K562 (cell line): Measurements from ENCODE around the gene HPN.

Source experiments
- CTCF ChIP-seq, 3 experiments: IDR thresholded peaks in 2 of 3; conservative IDR thresholded peaks in 1 of 3; 2 replicates each; pipeline ENCODE4 v1.5.1; 2011 to 2012; ENCODE audit warnings: low read length in 3 of 3, mild to moderate bottlenecking in 3 of 3, control low read depth in 2 of 3, improper control_type of control experiment in 1 of 3, inconsistent platforms in 1 of 3, low read depth in 1 of 3, mixed read lengths in 1 of 3, moderate library complexity in 1 of 3; ENCODE audit not compliant: insufficient read depth in 2 of 3
- EWSR1 ChIP-seq: fragments of 450-650 bp; IDR thresholded peaks from 2 replicates; pipeline ENCODE4 v1.6.1; 2018; ENCODE audit warnings: borderline replicate concordance, mild to moderate bottlenecking, low read depth, moderate library complexity; ENCODE audit not compliant: partially characterized antibody
- RFX5 ChIP-seq: IDR thresholded peaks from 2 replicates; pipeline ENCODE4 v1.6.1; 2011; ENCODE audit warnings: low read depth, mild to moderate bottlenecking, improper control_type of control experiment, low read length
- SREBF1 ChIP-seq: fragments of 150-350 bp; IDR thresholded peaks from 2 replicates; pipeline ENCODE4 v1.6.1; 2014; ENCODE audit warnings: antibody characterized with exemption, low read depth, low read length, borderline replicate concordance
- YY1 ChIP-seq, 3 experiments: IDR thresholded peaks; 2 replicates each; pipeline ENCODE4 v1.6.1; 2011; ENCODE audit warnings: low read length in 2 of 3, mild to moderate bottlenecking in 2 of 3, moderate library complexity in 2 of 3, borderline replicate concordance in 1 of 3, control low read depth in 1 of 3, low read depth in 1 of 3; ENCODE audit not compliant: insufficient read depth in 3 of 3, insufficient replicate concordance in 2 of 3, control insufficient read depth in 1 of 3, insufficient read length in 1 of 3; ENCODE audit errors: extremely low read depth in 1 of 3

- TF ChIP-seq CTCF (IDR thresholded peaks at IDR 0.05 in 2 of 3, conservative IDR thresholded peaks at IDR 0.05 in 1 of 3; ENCODE audit: insufficient read depth in 2 of 3, low read depth in 1 of 3, low read length in 3 of 3) (no peak), YY1 (IDR thresholded peaks at IDR 0.05; ENCODE audit: borderline replicate concordance in 1 of 3, control insufficient read depth in 1 of 3, extremely low read depth in 1 of 3, insufficient read depth in 3 of 3, insufficient read length in 1 of 3, insufficient replicate concordance in 2 of 3, low read depth in 1 of 3, low read length in 2 of 3) (no peak), SREBF1 (no peak), RFX5 (no peak), EWSR1 (no peak)
Observed at GRCh38 chr19:34994643-34995541, 46.6 kb upstream of the HPN start.
